Hematopoietic multipotent progenitor cell treated with erythropoietin and hydrocortisone succinate and interleukin-3 and kit ligand, for 15 days (in vitro differentiated cells): ENCODE results near the gene RALGPS2.
"Not testable (repeated sequence)": the region's sequence is repeated elsewhere in the genome, so short reads cannot be mapped to it uniquely, and the experiment has no call there.

Source experiments
- DNase-seq: peaks from one replicate; pipeline ENCODE4 v3.0.0-alpha.2; 2015; ENCODE audit warnings: low spot score

The RALGPS2 gene

GRCh38 chr1:178781533-178782330, 56.7 kb downstream of the RALGPS2 start:
- no peak for DNase-seq

- no peak for DNase-seq
Observed at GRCh38 chr1:178784131-178784536, 59.1 kb downstream of the RALGPS2 start.

GRCh38 chr1:178792394-178792793, 67.3 kb downstream of the RALGPS2 start:
- DNase-seq: no peak

GRCh38 chr1:178796013-178796412, 71.0 kb downstream of the RALGPS2 start:
- DNase-seq: no peak

GRCh38 chr1:178797590-178797989, 72.5 kb downstream of the RALGPS2 start:
- no peak for DNase-seq

GRCh38 chr1:178798232-178798861, 73.3 kb downstream of the RALGPS2 start:
- no peak for DNase-seq

GRCh38 chr1:178802873-178803272, 77.8 kb downstream of the RALGPS2 start:
- no peak for DNase-seq

- DNase-seq: no peak
Observed at GRCh38 chr1:178806665-178807300, 81.7 kb downstream of the RALGPS2 start.

- no peak for DNase-seq
Observed at GRCh38 chr1:178808529-178808928, 83.5 kb downstream of the RALGPS2 start.

GRCh38 chr1:178810585-178810984, 85.5 kb downstream of the RALGPS2 start:
- DNase-seq: no peak

GRCh38 chr1:178818416-178818815, 93.4 kb downstream of the RALGPS2 start:
- no peak for DNase-seq

- DNase-seq: no peak
Observed at GRCh38 chr1:178819123-178819522, 94.1 kb downstream of the RALGPS2 start.

- no peak for DNase-seq
Observed at GRCh38 chr1:178821134-178821866, 96.3 kb downstream of the RALGPS2 start.

- no peak for DNase-seq
Observed at GRCh38 chr1:178825167-178825566, 100.1 kb downstream of the RALGPS2 start.

- no peak for DNase-seq
Observed at GRCh38 chr1:178844436-178844835, 119.4 kb downstream of the RALGPS2 start.

- no peak for DNase-seq
Observed at GRCh38 chr1:178846306-178846705, 121.3 kb downstream of the RALGPS2 start.

GRCh38 chr1:178847396-178847849, 122.4 kb downstream of the RALGPS2 start:
- DNase-seq: no peak

- DNase-seq: not testable (repeated sequence)
Observed at GRCh38 chr1:178847919-178848318, 122.9 kb downstream of the RALGPS2 start.

GRCh38 chr1:178849918-178850317, 124.9 kb downstream of the RALGPS2 start:
- DNase-seq: no peak

- no peak for DNase-seq
Observed at GRCh38 chr1:178857126-178857525, 132.1 kb downstream of the RALGPS2 start.

GRCh38 chr1:178862416-178862815, 137.4 kb downstream of the RALGPS2 start:
- DNase-seq: no peak

- no peak for DNase-seq
Observed at GRCh38 chr1:178862864-178863263, 137.8 kb downstream of the RALGPS2 start.
